A673 (cell line): ENCODE data around the gene SPSB1.

Experiments
- EZH2 ChIP-seq: fragments of 200-600 bp; sonication (generic); IDR thresholded peaks from 2 replicates; pipeline ENCODE4 v1.6.1; 2017; ENCODE audit warnings: borderline replicate concordance, low read depth, mild to moderate bottlenecking, mixed read lengths, antibody characterized with exemption, low read length; ENCODE audit not compliant: poor library complexity, severe bottlenecking
- TF ChIP-seq, protein P1 (sequence below): fragments of 300-800, 200-600 bp; sonication (generic); conservative IDR thresholded peaks from 2 replicates; pipeline ENCODE4 v1.5.1; 2017; ENCODE audit warnings: low read depth, mild to moderate bottlenecking, antibody characterized with exemption, low read length, moderate library complexity, mixed read lengths

DNA sequence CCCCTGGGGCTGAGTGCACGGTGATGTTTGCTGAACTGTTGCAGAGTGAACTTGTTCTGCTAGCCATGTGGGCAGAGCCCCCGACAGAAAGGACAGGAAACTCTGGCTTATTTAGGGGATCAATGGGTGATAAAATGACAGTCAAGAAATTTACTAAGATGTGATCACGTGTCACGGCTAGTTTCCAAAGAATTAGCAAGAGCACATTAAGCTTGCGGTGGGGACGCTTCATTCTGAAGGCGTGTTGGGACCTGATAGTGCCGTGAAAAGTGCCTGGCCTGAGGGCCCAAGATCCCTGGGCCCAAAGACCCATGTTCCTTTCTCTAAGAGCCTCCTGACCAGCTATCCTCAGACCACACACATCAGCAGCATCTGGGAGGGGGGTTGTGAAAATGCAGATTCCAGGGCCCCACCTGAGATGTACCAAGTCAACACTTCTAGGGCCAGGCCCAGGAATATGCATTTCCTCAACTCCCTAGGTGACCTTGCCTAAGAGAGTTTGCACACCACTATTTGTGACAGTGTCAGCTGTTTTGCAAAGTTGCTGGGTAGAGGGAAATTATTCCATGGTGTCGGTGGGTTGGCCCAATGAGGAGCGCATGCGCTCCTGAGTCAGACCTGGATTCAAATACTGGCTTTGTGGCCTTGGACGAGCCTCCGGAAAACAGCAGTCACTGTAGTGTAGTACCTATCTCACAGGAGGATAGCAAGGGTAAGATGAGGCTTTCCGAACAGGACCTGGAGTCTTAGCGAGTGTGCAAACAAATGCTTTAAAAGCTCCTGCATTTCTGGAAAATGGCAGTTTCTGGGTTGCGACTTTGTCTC is 77.5 kb downstream of the SPSB1 start:
- TF ChIP-seq, protein P1, sequence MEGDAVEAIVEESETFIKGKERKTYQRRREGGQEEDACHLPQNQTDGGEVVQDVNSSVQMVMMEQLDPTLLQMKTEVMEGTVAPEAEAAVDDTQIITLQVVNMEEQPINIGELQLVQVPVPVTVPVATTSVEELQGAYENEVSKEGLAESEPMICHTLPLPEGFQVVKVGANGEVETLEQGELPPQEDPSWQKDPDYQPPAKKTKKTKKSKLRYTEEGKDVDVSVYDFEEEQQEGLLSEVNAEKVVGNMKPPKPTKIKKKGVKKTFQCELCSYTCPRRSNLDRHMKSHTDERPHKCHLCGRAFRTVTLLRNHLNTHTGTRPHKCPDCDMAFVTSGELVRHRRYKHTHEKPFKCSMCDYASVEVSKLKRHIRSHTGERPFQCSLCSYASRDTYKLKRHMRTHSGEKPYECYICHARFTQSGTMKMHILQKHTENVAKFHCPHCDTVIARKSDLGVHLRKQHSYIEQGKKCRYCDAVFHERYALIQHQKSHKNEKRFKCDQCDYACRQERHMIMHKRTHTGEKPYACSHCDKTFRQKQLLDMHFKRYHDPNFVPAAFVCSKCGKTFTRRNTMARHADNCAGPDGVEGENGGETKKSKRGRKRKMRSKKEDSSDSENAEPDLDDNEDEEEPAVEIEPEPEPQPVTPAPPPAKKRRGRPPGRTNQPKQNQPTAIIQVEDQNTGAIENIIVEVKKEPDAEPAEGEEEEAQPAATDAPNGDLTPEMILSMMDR: no peak
- TF ChIP-seq EZH2: no peak
